ENCODE results near the gene TRIM44.

GRCh38 chr11:35779409-35779808 is 116.8 kb downstream of the TRIM44 start:
- TF ChIP-seq CTCF (IDR thresholded peaks at IDR 0.05), result no peak
- no peak for TF ChIP-seq POLR2A (IDR thresholded peaks at IDR 0.05)
- no peak for TF ChIP-seq EP300 (IDR thresholded peaks at IDR 0.05)
